ENCODE measurements around the gene PANX1. TPM values are rescaled to one million over a fixed set of nuclear protein-coding genes. Genes with fewer than 3 reads are reported as not detected.

Gene PANX1
- total RNA-seq, 6 experiments from 2014 or later: 9.3 to 20.4 (median 13.7) TPM

DNA sequence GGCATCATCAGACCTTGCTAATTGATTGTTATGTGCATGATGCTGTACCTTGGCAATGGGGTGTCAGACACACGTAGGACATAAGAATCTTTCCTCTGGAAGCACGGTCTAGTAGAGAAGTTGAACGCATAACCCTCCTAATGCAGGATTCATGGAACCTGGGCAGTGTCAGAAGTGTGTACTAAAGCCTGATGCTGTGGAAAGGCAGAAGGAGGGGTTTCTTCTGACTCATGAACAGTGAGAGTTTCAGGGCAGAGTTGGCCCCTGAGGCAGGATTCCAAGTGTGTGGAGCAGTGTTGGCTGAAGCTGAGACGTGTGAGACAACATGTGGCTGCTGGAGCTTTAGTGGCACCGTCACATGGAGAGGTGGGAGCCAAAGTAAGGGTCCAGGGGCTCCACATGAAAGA is 3.5 kb downstream of the PANX1 start:
- DNase-seq (no peak), ATAC-seq (peak in 1 of 4 donors; percentile 5)
- Histone ChIP-seq H3K4me3 (no peak overlapping the region), H3K9me3 (no peaks in the 10 kb centered on the region), H3K36me3 (no peaks in the 10 kb centered on the region), H3K27me3 (no peaks in the 10 kb centered on the region), H3K4me1 (peaks cover 0 to 34% (median 15%) of the 10 kb centered on the region in 4 donors), H3K27ac (peak overlapping the region in 1 of 3 donors; percentile 94)
- intact Hi-C loops (cut with DNase I): no loop called here
- WGBS (ENCODE audit: insufficient coverage, low coverage, low lambda C conversion rate, missing lambda C conversion rate): 47% methylated on average over 5 of the region's 5 CpGs
- TF ChIP-seq, protein P1, sequence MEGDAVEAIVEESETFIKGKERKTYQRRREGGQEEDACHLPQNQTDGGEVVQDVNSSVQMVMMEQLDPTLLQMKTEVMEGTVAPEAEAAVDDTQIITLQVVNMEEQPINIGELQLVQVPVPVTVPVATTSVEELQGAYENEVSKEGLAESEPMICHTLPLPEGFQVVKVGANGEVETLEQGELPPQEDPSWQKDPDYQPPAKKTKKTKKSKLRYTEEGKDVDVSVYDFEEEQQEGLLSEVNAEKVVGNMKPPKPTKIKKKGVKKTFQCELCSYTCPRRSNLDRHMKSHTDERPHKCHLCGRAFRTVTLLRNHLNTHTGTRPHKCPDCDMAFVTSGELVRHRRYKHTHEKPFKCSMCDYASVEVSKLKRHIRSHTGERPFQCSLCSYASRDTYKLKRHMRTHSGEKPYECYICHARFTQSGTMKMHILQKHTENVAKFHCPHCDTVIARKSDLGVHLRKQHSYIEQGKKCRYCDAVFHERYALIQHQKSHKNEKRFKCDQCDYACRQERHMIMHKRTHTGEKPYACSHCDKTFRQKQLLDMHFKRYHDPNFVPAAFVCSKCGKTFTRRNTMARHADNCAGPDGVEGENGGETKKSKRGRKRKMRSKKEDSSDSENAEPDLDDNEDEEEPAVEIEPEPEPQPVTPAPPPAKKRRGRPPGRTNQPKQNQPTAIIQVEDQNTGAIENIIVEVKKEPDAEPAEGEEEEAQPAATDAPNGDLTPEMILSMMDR (IDR thresholded peaks at IDR 0.05): no peak

DNA sequence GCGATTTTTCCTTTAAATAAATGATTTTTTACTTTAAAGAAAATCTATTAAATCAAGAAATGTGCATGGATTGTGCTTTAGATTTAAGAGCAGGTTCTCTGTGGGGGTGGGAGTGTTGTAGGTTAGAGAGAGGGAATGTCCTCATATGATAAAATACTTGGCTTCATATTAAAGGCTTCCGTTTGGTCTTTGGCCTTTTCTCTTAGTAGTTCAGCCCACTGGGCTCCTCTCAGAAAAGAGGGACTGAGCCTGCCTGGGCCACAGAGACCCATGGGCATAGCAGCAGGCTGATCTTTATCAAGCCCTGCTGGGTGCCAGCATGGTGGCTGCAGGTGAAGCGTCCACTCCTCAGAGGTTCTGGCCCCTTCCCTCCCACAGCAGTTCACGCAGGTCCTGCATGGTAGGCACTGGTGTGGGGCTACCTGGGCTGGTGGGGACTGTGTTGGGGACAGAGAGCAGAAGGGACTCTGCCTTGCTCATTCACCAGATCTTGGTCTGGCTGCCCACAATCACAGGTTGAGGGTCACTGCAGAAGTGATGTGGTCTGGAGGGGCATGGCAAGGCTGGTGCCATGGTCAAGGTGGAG is 4.3 kb downstream of the PANX1 start:
- H3K27ac ChIP-seq: peak overlapping the region in 1 of 3 donors; percentile 94
- no peaks in the 10 kb centered on the region for H3K27me3 ChIP-seq
- peak in 3 of 4 donors; percentile 0 to 51 (median 1) for ATAC-seq
- TF ChIP-seq, protein P1 (IDR thresholded peaks at IDR 0.05): no peak
- TF ChIP-seq POLR2A (IDR thresholded peaks at IDR 0.05): peak; percentile 49
- intact Hi-C loops (cut with DNase I): no loop called here
- H3K9me3 ChIP-seq: no peaks in the 10 kb centered on the region
- 34% methylated on average over 4 of the region's 4 CpGs for WGBS (ENCODE audit: insufficient coverage, low coverage, low lambda C conversion rate, missing lambda C conversion rate)
- no peaks in the 10 kb centered on the region for H3K36me3 ChIP-seq
- DNase-seq: no peak
- no peak overlapping the region for H3K4me3 ChIP-seq
- H3K4me1 ChIP-seq: peaks cover 0 to 31% (median 15%) of the 10 kb centered on the region in 4 donors

DNA sequence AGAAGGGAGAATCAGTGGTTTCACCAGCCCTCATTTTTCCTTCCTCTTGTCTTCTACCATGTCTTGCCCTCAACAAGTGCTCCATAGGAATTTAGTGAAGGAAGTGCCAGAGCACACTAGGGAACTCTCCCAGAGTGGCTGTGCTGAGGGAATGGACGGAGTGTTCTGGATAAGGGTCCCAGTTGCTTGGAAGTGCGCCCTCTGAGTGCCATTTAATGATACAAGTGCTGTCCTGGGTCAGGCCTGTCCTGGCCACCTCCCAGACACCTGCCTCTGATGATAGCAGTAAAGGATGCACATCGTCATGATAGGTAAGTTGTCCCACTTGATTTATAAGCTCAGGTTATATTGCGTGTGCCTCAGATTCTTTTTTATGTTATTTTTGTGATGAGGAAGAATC is 5.1 kb downstream of the PANX1 start:
- TF ChIP-seq, protein P1 (IDR thresholded peaks at IDR 0.05): no peak
- TF ChIP-seq POLR2A (IDR thresholded peaks at IDR 0.05): no peak
- intact Hi-C loops (cut with DNase I): no loop called here
- Histone ChIP-seq H3K9me3 (no peaks in the 10 kb centered on the region), H3K27ac (no peak overlapping the region), H3K36me3 (no peaks in the 10 kb centered on the region), H3K4me3 (no peak overlapping the region), H3K4me1 (peaks cover 0 to 29% (median 15%) of the 10 kb centered on the region in 4 donors), H3K27me3 (no peaks in the 10 kb centered on the region)
- ATAC-seq (no peak), DNase-seq (no peak)
- 86% methylated on average over 1 of the region's 4 CpGs for WGBS (ENCODE audit: insufficient coverage, low coverage, low lambda C conversion rate, missing lambda C conversion rate)

DNA sequence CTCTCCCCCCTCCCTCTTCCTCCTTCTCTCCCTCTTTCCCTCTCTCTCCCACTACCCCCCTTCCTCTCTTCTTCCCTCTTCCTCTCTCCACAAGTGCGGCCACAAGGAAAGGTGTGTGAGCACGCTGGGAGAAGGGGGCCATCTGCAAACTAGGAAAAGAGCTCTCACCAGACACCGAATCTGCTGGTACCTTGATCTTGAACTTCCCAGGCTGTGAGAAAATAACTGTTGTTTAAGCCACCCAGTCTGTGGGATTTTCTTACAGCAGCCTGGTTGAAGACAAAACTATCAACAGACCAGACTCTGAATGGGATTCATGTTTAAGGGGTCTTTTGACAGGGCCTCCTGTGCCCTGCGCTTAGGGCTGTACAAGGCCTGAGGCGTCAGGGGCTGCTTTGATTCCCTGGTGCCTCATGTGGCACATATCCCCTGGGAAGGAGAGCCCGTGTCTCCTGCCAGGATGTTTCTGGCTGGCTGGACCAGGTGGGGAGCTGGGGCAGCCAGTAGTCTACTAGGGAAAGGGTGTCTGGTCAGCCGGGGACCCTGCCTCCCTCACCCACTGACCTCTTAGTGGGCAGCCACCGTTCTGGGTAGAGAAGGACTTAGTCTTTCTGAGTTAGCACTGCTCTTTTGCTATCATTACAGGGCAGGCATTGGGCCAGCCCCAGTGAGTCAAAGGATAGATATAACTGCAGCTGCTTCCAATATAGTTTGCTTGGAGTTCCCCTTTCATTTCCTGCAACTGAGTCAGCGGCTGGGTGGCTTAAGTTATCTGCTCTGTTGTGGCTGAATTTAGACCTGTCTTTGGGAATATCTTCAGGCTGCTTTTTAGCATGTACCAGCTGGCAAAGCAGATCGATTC is 6.2 kb downstream of the PANX1 start:
- peak; percentile 18 to 70 (median 52) for ATAC-seq
- peak in 1 of 3 donors; percentile 70 for DNase-seq
- H3K4me1 ChIP-seq: peaks cover 0 to 24% (median 14%) of the 10 kb centered on the region in 4 donors
- no peaks in the 10 kb centered on the region for H3K27me3 ChIP-seq
- 63% methylated on average over 4 of the region's 10 CpGs for WGBS (ENCODE audit: insufficient coverage, low coverage, low lambda C conversion rate, missing lambda C conversion rate)
- no peak for TF ChIP-seq POLR2A (IDR thresholded peaks at IDR 0.05)
- TF ChIP-seq, protein P1 (IDR thresholded peaks at IDR 0.05): no peak
- no peaks in the 10 kb centered on the region for H3K36me3 ChIP-seq
- H3K4me3 ChIP-seq: no peak overlapping the region
- intact Hi-C loops (cut with DNase I): no loop called here
- H3K9me3 ChIP-seq: no peaks in the 10 kb centered on the region
- H3K27ac ChIP-seq: peak overlapping the region in 2 of 3 donors; percentile 3 to 75

All from right lobe of liver (tissue), 6 donors.